Measurements from ENCODE around the gene SETD9.

SETD9 gene, protein sequence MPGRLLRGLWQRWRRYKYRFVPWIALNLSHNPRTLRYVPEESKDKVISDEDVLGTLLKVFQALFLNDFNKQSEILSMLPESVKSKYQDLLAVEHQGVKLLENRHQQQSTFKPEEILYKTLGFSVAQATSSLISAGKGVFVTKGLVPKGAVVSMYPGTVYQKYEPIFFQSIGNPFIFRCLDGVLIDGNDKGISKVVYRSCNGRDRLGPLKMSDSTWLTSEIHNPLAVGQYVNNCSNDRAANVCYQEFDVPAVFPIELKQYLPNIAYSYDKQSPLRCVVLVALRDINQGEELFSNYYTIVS

DNA sequence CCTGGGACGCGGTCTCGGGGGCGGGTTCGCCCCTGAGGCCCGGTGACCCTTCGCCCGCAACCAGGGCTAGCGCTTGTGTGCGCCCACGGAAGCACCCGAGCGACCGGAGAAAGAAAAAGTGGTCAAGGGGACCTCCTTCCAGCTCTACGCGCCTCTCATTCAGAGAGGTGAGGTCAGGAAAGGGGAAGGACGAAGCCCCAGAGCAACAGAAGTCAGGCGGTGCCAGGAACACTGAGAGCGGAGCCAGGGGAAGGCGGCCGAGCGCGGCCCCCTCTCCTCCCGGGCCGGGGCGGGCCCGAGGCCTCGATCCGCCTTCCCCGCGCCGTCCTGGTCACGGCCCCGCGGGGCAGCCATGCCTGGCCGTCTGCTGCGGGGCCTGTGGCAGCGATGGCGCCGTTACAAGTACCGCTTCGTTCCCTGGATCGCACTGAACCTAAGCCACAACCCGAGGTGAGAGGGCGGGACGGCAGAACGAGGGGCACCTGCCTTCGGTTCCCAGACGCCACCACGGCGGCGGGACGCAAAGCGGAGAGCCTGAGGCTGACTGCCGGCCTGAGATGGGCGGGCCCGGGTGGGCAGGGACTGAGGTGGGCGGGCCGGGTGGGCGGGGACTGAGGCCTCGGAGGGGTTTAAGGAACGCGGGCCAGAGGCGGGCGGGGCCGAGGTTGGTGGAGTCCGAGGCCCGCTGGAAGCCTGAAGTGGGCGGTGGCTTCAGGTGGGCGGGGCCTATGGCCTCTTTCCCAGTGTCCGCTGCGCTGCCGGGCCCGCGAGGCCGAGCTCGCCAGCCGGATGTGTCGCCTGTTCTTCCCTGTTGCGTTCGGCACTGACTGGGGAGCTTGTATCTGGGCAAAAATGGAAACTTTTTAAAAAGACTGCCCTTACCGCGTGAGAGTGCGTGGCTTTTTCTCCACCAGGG is at the start of gene SETD9:
TSS of gene SETD9 (plus strand) at position 303 of the 916 bp plus-strand sequence. CDS start at position 353, 50 bp downstream.
- peak; percentile 96 for DNase-seq

DNA sequence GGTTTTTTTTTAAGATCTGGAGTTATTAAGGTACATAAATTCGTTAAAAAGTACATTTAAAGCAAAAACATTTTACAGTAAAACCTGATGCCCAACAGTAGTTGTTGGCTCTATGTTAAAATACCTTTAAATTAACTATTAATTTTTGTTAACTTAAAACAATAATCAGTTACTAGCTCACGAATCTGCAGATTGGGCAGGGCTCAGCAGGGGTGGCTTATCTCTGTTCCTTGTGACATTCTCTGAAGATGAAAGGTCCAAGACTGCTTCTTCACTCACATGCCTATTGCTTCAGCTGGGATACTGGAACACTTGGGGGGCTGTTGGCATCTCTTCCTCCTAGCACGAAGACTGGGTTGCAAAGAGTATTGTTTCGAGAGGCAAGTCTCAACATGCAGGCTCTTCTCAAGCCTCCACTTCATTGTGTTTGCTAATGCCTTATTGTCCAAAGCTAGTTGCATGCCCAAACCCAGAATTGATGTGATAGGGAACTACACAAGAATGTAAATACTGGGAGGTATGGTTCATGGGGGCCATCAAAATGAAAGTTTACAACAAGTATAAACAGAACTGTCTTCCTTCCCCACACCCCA is 47.4 kb upstream of the SETD9 start:
- no peak for DNase-seq

DNA sequence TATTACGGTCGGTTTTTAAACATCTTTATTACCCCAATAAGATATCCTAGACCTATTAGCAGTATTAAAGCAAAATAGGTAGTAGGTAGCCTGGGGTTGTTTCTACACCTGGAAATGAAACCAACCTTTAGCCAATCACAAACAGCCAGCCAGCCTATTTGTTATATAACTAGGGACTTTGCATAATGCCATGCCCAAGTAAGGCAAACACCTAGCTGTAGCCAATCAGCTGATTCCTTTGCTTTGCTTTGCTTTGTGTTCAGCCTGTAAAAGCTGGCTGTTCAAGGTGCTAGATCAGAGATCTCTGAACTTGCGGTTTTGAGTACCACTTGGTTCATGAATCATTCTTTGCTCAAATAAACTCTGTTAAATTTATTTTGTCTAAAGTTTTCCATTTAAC is 46.5 kb upstream of the SETD9 start:
- no peak for DNase-seq

DNA sequence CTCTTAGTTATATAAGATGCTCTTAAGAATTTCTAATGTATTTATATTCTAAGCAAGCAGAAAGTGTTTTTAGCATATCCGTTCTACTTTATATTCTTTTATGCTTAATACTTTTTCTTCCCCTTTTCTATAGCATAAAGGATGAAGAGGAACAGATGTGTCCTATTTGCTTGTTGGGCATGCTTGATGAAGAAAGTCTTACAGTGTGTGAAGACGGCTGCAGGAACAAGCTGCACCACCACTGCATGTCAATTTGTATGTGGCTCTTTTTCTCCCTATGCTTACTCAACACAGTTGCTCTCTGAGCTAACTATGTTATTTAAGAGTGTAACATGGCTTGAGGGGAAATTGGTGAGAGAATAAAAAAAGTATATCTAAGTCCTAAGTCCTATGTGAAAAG is 37.6 kb upstream of the SETD9 start:
- DNase-seq = no peak

DNA sequence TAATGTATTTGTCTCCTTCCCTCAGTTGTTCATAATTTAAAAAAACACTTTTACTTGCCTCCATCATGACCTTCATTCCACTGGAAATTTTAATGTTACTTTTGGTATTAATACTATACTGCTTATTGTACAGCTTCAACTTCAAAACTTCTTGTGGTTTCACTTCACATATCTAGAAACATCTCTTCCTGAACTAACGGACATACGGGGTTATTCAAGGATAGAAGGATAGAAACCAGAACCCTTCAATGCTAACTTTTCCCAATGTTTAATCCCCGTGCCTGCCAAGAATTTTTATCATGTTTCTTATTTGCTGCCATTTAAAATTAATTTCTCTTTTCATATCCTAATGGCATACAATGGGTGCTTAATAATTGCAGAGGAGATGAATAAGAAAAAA is 36.3 kb upstream of the SETD9 start:
- DNase-seq = no peak

DNA sequence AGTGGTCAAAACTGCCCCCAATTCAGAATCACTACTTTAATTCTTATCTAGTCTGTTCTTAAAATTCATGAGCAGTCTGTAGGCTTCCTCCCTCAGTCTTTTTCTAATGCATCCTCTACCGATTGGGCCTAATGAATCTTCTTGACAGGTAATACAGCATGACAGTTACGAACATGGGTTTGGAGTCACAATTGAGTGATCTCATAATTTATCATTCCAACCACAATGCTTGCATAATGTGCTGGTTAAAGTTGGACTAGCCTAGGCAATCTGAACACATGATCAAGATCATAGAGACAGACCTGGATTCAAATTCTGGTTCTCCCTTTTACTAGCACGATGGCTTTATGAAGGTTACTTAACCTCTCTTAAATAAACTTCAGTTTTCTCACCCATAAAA is 33.1 kb upstream of the SETD9 start:
- no peak for DNase-seq

- DNase-seq = no peak
Measured at GRCh38 chr5:56881571-56881970, 27.8 kb upstream of the SETD9 start.

DNA sequence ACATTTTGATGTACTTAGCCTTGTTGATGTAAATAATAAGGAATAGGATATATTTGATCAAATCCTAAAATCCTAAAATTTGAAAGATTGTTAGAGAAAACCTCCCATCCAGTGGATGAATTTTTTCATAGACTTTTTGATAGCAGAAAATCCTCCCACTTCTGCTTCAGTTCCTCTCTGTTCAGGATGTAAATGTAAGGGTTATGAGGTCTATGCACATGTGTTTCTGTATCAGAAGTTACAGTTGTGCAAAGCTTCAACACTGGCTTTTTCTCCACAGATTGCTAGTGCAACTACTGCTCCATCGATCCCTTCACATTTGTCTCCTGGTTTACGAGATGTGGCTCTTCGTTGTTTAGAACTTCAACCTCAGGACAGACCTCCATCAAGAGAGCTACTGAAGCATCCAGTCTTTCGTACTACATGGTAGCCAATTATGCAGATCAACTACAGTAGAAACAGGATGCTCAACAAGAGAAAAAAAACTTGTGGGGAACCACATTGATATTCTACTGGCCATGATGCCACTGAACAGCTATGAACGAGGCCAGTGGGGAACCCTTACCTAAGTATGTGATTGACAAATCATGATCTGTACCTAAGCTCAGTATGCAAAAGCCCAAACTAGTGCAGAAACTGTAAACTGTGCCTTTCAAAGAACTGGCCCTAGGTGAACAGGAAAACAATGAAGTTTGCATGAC is 16.0 kb upstream of the SETD9 start:
- DNase-seq = no peak

GRCh38 chr5:56896763-56897162 is 12.6 kb upstream of the SETD9 start:
- DNase-seq = no peak

GRCh38 chr5:56898213-56898612 is 11.2 kb upstream of the SETD9 start:
- DNase-seq = no peak

DNA sequence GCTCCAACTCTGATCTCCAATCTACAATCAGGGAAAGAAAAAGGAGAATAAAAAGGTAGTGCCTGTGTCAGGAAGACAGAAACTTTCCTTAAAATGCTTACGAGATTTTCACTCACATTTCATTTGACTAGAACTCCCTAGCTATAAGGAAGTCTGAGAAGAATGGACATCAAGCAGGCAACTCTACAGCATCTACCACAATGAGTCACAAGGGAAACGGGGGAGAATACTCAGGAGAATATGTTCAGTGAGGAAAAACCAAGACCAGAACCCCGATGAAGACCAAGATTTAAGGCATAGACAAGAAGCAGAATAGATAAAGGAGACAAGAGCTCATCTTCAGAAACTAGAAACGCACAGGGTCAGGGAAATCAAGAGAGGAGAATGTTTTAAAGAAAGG is 9.0 kb upstream of the SETD9 start:
- DNase-seq = no peak

DNA sequence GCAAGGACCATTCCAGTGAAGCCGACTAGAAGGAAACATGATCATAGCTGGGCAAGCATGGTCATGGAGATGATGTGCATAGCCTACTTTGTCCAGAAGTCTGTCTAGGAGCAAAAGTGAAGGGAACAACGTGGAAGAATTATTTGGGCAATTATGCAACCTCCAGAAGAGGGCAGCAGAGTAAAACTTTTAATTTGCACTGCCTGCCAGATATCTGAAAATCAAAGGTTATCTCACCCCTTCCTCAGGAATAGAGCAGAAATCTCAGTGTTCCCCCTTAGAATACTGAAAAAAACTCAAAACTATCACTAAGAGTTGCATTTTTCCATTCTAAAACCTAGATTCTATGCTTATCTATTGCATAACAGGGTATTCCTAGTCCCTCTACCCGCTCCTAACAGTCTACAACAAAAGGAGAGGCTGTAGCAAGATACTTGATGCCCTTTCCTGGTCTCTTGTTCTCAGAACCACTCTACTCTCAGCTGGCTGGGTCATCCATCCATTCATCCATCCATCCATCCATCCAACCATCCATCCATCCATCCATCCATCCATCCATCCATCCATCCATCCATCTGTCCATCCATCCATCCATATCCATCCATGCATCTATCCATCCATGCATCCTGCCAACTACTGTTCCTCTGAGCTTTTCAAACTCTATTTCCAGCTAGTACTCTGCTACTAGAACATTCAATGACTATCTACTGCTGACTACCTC is 8.4 kb upstream of the SETD9 start:
- DNase-seq = peak; percentile 20

GRCh38 chr5:56908942-56909293 is 478 bp upstream of the SETD9 start:
- no peak for DNase-seq

DNA sequence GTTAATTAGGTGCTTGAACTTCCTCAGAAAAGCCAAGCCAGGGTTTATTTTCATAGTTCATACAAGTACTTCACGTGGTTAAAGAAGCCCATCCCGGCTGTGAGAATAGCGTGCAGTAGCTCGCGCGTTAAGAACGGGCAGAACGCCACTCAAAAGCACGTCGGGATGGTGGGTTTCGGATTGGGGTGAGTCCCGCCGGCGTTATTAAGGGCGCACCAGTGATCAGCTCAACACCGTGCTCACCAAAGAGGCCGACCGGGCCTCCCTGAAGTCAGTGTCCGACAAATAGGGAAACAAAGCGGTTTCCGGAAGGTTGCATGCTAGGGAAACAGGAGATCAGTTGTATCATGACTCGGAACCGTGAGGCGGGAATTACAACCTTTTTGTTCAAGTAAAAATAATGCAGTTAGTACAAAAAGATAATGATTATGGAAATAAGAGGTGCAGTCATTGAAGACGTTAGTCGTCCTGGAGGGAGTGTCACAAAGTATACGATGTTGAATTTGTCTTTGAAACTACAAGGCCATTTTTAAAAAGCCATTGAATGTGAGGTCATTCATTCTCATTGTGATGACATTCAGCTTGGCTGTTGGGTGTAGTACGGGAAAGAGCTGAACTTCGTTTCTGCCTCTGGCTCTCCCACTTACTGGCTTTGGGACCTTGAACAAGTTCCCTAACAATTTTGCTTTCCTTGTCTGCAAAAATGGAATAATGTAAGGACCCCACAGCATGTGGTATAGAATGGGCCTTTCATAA is 992 bp downstream of the SETD9 start:
- DNase-seq = peak; percentile 56

DNA sequence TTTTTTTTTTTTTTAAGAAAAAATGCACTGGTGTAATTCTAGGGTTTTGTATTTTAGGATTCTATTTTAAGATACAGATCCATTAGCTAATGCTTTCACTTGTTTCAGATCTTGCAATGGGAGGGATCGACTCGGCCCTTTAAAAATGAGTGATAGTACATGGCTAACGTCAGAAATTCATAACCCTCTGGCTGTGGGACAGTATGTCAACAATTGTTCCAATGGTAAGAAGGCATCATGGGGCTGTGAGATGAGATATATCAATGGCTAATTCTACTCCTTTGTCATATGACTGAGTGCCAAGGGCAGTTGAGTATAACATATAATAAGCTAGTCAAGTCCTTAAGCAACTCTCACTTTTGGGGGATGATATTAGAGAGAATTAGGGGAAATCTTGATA is 4.4 kb downstream of the SETD9 start:
- DNase-seq = no peak

DNA sequence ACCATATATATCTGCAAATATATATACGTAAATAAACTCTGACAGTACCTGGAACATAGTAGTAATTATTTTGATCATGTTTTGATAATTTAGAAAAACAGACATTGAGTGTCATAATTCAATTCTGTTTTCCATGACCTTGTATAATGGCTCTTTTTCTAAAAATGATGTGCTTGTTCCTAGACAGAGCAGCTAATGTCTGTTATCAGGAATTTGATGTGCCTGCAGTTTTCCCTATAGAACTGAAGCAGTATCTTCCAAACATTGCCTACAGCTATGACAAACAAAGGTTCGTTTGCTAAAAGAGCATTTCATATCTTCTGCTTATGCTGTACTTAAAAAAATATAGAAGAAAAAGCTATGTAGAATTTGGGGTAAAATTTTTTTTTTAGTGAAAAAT is 5.3 kb downstream of the SETD9 start:
- DNase-seq = no peak

GRCh38 chr5:56917534-56917933 is 8.1 kb downstream of the SETD9 start:
- no peak for DNase-seq

DNA sequence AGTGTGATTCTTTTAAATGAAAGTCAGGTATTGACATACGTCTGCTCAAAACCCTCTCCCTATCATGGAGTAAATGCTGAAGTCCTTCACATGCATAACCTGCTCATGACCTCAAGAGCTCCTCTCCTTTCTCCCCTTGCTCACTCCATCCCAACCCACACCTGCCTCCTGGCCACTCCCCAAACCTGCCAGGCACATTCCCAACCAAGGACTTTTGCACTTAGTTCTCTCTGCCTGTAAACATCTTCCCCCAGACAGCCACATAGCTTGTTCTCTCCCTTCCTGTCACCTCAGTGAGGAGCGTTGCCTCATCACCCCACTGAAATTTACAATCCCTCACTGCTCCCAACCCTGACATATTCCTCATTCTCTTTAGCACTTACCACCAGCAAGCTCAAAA is 8.7 kb downstream of the SETD9 start:
- no peak for DNase-seq

- no peak for DNase-seq
Measured at GRCh38 chr5:56919942-56920662, 10.7 kb downstream of the SETD9 start.

DNA sequence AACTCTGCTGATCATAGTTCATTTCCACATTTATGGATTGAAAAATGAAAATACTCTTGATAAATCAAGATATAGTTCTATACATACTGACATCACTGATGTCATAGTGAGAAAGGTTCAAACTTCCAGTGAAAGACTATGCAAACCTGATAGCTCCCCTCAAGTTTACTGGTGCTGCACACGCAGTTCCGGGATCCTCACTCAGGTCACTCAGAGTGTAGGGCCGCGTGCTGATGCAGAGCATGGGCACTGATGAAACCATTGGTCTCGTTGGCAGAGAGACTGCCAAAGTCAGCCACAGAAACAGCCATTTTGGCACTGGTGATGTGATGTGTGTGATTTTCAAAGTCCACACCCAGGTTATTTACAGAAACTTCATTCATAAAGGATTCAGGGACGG is 13.5 kb downstream of the SETD9 start:
- no peak for DNase-seq

GRCh38 chr5:56934325-56934724 is 24.9 kb downstream of the SETD9 start:
- no peak for DNase-seq

Measured in activated CD4-positive, alpha-beta T cell treated with anti-CD3 and anti-CD28 coated beads for 48 hours (primary cell).